Measurements from ENCODE around the gene PTPRF. TPM values are rescaled to one million over a fixed set of nuclear protein-coding genes. Genes with fewer than 3 reads are reported as not detected.
A peak's percentile ranks its signal among the peaks of the same experiment; 100 is the strongest.

Gene PTPRF
- total and polyA plus RNA-seq, 10 donors: 2.7 to 25.0 (median 10.8) TPM

DNA sequence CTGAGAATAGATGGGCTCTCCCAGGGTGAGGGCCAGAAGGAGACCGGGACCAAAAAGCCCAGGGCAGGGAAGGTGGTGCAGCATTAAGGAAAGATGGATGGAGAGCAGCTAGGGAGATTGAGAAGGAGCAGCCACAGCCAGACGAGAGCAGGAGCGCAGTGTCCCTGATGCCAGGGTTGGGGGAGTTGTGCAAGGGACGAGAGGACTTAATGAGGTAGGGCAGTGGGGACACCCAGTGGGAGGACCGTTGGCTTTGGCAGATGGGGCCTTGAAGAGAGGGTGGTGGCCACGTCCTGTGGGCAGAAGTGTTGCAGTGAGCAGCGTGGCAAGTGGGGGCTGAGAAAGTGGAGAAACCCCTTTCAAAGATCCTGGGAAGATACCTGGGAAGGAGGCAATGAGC is 81.3 kb downstream of the PTPRF start:
- WGBS, 5 donors: 52 to 65% (median 57%) methylated on average over 7 of the region's 7 CpGs
- TF ChIP-seq POLR2A (IDR thresholded peaks at IDR 0.05): no peak
- TF ChIP-seq, protein P1, sequence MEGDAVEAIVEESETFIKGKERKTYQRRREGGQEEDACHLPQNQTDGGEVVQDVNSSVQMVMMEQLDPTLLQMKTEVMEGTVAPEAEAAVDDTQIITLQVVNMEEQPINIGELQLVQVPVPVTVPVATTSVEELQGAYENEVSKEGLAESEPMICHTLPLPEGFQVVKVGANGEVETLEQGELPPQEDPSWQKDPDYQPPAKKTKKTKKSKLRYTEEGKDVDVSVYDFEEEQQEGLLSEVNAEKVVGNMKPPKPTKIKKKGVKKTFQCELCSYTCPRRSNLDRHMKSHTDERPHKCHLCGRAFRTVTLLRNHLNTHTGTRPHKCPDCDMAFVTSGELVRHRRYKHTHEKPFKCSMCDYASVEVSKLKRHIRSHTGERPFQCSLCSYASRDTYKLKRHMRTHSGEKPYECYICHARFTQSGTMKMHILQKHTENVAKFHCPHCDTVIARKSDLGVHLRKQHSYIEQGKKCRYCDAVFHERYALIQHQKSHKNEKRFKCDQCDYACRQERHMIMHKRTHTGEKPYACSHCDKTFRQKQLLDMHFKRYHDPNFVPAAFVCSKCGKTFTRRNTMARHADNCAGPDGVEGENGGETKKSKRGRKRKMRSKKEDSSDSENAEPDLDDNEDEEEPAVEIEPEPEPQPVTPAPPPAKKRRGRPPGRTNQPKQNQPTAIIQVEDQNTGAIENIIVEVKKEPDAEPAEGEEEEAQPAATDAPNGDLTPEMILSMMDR (IDR thresholded peaks at IDR 0.05 in 8 of 11, conservative IDR thresholded peaks at IDR 0.05 in 3 of 11): peak in 1 of 11 experiments; percentile 22
- intact Hi-C loops (cut with DNase I; ENCODE audit: low total_unique reads): no loop called here

DNA sequence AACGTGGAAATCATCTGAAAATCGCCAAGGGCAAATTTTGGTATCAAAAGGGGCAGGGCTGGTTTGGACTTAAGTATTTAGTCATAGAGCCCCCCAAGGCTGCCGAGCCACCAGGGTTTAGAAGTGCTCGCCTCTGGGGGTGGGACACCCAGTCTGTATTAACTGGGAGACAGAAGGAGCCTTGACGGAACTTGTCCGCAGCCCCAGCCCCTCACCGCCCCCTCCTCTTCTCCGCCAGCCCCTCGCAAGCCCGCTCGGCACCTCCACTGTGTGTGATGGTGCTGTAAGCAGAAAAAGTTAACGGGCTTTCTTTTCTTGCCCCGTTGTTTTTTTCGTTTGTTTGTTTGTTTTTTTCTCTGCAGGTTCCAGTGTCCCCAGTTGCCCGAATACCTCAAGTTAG is 81.7 kb downstream of the PTPRF start:
- no peak overlapping the region for H3K4me3 ChIP-seq
- DNase-seq: no peak
- H3K27ac ChIP-seq: no peak overlapping the region
- TF ChIP-seq, protein P1 (IDR thresholded peaks at IDR 0.05 in 8 of 11, conservative IDR thresholded peaks at IDR 0.05 in 3 of 11): no peak
- peaks cover 0 to 22% (median 0%) of the 10 kb centered on the region in 6 donors for H3K36me3 ChIP-seq
- WGBS, 5 donors: 84 to 90% (median 88%) methylated on average over 15 of the region's 15 CpGs
- no peaks in the 10 kb centered on the region for H3K4me1 ChIP-seq
- H3K27me3 ChIP-seq (replicated peaks in 1 of 7): no peaks in the 10 kb centered on the region
- intact Hi-C loops (cut with DNase I; ENCODE audit: low total_unique reads): no loop called here
- no peaks in the 10 kb centered on the region for H3K9me3 ChIP-seq

More for the DNA sequence above, 81.3 kb downstream of the PTPRF start:
- Histone ChIP-seq H3K27me3 (replicated peaks in 1 of 7) (no peaks in the 10 kb centered on the region), H3K36me3 (peaks cover 0 to 26% (median 0%) of the 10 kb centered on the region in 6 donors), H3K4me1 (no peaks in the 10 kb centered on the region), H3K27ac (no peak overlapping the region), H3K9me3 (no peaks in the 10 kb centered on the region), H3K4me3 (no peak overlapping the region)
- DNase-seq: no peak

DNA sequence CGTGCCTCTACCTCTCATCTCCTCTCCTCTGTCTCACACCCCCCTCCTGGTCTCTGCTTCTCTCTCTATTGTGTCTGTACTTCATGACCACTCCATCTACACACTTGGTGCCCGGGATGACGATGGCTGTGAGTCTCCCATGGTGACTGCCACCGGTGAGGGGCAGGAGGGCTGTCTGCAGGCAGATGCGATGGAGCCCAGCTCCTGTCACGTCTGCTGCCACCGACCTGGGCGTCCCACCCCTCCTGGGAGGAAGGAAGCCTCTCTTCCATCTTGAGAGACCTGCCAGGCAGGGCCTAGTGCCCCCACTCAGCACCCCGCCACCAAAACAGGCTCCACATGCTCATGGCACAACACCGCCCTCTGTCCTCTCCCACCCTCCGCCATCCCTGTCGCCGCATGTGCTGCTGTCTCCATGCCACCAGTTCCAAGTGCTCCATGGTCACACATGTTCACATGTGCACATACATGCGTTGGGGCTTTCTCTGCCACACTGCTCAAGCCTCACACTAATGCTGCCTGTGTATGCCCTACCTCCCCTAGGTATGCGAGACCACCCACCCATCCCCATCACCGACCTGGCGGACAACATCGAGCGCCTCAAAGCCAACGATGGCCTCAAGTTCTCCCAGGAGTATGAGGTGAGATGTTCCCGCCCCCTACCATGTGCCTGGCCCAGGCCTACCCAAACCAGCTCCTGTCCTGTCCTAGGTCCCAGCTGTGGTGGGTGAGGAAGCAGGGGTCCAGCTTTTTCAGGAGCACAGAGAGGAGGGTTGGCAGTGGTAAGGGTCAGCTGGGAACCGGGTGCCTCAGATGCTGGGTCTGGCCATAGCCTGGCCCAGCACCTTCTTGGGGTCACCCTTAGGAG is 82.6 kb downstream of the PTPRF start:
- TF ChIP-seq POLR2AphosphoS5 (IDR thresholded peaks at IDR 0.05) (no peak), POLR2A (IDR thresholded peaks at IDR 0.05) (no peak)
- TF ChIP-seq, protein P1 (IDR thresholded peaks at IDR 0.05 in 8 of 11, conservative IDR thresholded peaks at IDR 0.05 in 3 of 11): no peak
- WGBS, 5 donors: 89 to 96% (median 93%) methylated on average over 22 of the region's 22 CpGs
- intact Hi-C loops (cut with DNase I; ENCODE audit: low total_unique reads): no loop called here

DNA sequence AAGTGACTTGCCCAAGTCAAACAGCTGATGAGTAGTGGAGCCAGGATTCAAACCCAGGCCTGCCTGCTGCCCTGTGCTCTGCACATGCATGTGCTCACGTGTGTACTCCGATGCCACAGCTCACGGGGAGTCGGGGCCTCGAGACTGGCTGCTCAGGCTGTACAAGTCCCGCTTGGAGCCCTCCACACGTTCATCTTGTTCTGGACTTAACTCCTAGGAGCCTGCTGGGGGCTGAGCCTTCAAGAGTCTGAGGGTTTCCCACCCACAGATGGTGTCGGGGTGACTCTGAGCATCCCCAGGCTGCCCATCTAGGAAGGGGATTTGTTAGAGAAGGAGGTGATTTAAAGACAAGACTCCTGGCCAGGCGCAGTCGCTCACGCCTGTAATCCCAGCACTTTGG is 83.5 kb downstream of the PTPRF start:
- TF ChIP-seq POLR2AphosphoS5 (IDR thresholded peaks at IDR 0.05) (no peak), POLR2A (IDR thresholded peaks at IDR 0.05) (no peak)
- TF ChIP-seq, protein P1 (IDR thresholded peaks at IDR 0.05 in 8 of 11, conservative IDR thresholded peaks at IDR 0.05 in 3 of 11): no peak
- Histone ChIP-seq H3K27ac (no peak overlapping the region), H3K9me3 (no peaks in the 10 kb centered on the region), H3K36me3 (peaks cover 0 to 24% (median 0%) of the 10 kb centered on the region in 6 donors), H3K4me1 (no peaks in the 10 kb centered on the region), H3K27me3 (replicated peaks in 1 of 7) (no peaks in the 10 kb centered on the region), H3K4me3 (no peak overlapping the region)
- 89 to 96% (median 91%) methylated on average over 6 to 11 of the region's 11 CpGs for WGBS, 5 donors
- DNase-seq: no peak
- intact Hi-C loops (cut with DNase I; ENCODE audit: low total_unique reads): no loop called here

More for the DNA sequence above, 82.6 kb downstream of the PTPRF start:
- no peak overlapping the region for H3K27ac ChIP-seq
- H3K36me3 ChIP-seq: peaks cover 0 to 22% (median 0%) of the 10 kb centered on the region in 6 donors
- no peaks in the 10 kb centered on the region for H3K9me3 ChIP-seq
- H3K4me1 ChIP-seq: no peaks in the 10 kb centered on the region
- DNase-seq: no peak
- no peak overlapping the region for H3K4me3 ChIP-seq
- no peaks in the 10 kb centered on the region for H3K27me3 ChIP-seq (replicated peaks in 1 of 7)

Measured in spleen (tissue), 11 donors.